Measurements from ENCODE around the gene KCNH8. TPM values are rescaled to one million over a fixed set of nuclear protein-coding genes. Genes with fewer than 3 reads are reported as not detected.

Gene KCNH8
- total and polyA plus RNA-seq, 2 of the 4 experiments (the other 2 are of a cell fraction): not detected

DNA sequence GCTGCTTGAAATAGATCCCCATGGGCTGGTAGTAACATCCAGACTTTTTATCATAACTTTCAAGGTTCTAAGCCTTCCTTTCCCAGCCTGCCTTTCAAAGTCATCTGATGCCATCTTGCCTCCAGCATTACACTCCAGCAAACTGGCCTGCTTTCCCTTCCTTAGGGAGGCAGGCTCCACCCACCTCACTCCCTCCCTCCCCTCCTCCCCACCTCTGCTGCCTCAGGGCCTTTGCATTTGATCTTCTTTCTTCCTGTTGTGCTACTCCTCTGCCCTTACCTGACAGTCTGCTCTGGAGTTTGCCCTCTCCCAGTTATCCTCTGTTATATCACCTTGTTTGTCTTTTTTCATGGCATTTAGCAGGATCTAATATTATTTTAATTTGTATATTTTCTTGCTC lies 319.5 kb downstream of the KCNH8 start:
- Histone ChIP-seq H3K4ac (ENCODE audit: low read depth, low read length) (no peak overlapping the region), H3K36me3 (ENCODE audit: control insufficient read depth, insufficient read depth, low read length) (no peaks in the 10 kb centered on the region), H2BK15ac (ENCODE audit: low read depth, low read length) (no peak overlapping the region), H4K5ac (ENCODE audit: low read depth, low read length) (no peak overlapping the region), H2AK5ac (ENCODE audit: low read depth, low read length) (no peak overlapping the region), H3K4me1 (ENCODE audit: control insufficient read depth, insufficient read depth, low read length) (no peaks in the 10 kb centered on the region), H4K20me1 (ENCODE audit: insufficient read depth, low read length) (no peaks in the 10 kb centered on the region), H3K9me1 (ENCODE audit: insufficient read depth, low read length) (no peaks in the 10 kb centered on the region), H2BK120ac (ENCODE audit: low read depth, low read length) (no peak overlapping the region), H4K8ac (ENCODE audit: low read depth in 2 of 2, low read length in 2 of 2) (no peak overlapping the region), H3K79me1 (ENCODE audit: low read depth in 1 of 2, low read length in 2 of 2) (no peaks in the 10 kb centered on the region), H3K18ac (ENCODE audit: low read depth, low read length) (no peak overlapping the region), H2AFZ (replicated peaks; ENCODE audit: low read length, poor library complexity) (no peak overlapping the region), H3K27me3 (ENCODE audit: control insufficient read depth, insufficient read depth, low read length) (no peaks in the 10 kb centered on the region), H3K27ac (ENCODE audit: insufficient read depth, low read length) (no peak overlapping the region), H3K4me3 (ENCODE audit: insufficient read depth, low read depth, low read length) (no peak overlapping the region), H3K4me2 (ENCODE audit: low read depth, low read length) (no peak overlapping the region), H3K14ac (replicated peaks; ENCODE audit: low read depth, low read length) (no peak overlapping the region), H3K9ac (ENCODE audit: low read depth, low read length) (no peak overlapping the region), H2BK5ac (ENCODE audit: low read depth, low read length, poor library complexity, severe bottlenecking) (no peak overlapping the region), H2AK9ac (replicated peaks; ENCODE audit: low read depth, low read length, poor library complexity) (no peak overlapping the region), H3K23ac (ENCODE audit: low read depth, low read length) (no peak overlapping the region), H3K9me3 (ENCODE audit: control insufficient read depth, insufficient read depth, low read length) (peaks cover 6% of the 10 kb centered on the region; the same call in 1 of the 2 replicates), H3K56ac (ENCODE audit: extremely low read depth, insufficient read depth, low read length) (no peak overlapping the region), H2BK20ac (ENCODE audit: low read depth, low read length) (no peak overlapping the region), H4K91ac (ENCODE audit: insufficient read depth, low read depth, low read length) (no peak overlapping the region)
- BruUV-seq (replicated peaks): no TSS peak
- in situ Hi-C loops (cut with MboI; ENCODE audit: low sequenced_read_pairs) (no loop called here), intact Hi-C loops (cut with micrococcal nuclease) (no loop called here), dilution Hi-C loops (cut with HindIII; ENCODE audit: low sequenced_read_pairs, unreplicated experiment) (no loop called here)
- CTCF ChIA-PET: no interaction called here
- no peak for DNase-seq
- POLR2A ChIA-PET (ENCODE audit: unreplicated experiment): no interaction called here
- no peak for ATAC-seq (ENCODE audit: low read depth)
- TF ChIP-seq MXI1 (IDR thresholded peaks at IDR 0.05; ENCODE audit: borderline replicate concordance, low read depth, low read length) (no peak), CEBPB (IDR thresholded peaks at IDR 0.05; ENCODE audit: low read depth, low read length) (no peak)
- TF ChIP-seq, protein P1, sequence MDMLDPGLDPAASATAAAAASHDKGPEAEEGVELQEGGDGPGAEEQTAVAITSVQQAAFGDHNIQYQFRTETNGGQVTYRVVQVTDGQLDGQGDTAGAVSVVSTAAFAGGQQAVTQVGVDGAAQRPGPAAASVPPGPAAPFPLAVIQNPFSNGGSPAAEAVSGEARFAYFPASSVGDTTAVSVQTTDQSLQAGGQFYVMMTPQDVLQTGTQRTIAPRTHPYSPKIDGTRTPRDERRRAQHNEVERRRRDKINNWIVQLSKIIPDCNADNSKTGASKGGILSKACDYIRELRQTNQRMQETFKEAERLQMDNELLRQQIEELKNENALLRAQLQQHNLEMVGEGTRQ (IDR thresholded peaks at IDR 0.05; ENCODE audit: low read depth, low read length): no peak
